Chondrocyte (in vitro differentiated cells): ENCODE data around the gene GAPDHS. TPM values are rescaled to one million over a fixed set of nuclear protein-coding genes. Genes with fewer than 3 reads are reported as not detected.

Source experiments
- DNase-seq: peaks from one replicate; pipeline ENCODE4 v3.0.0; 2021; ENCODE audit warnings: mixed read lengths, low spot score
- H3K27ac Mint-ChIP-seq: one replicate; pipeline ENCODE4 v1.8.0; 2021; ENCODE audit warnings: mild to moderate bottlenecking, moderate library complexity, mixed read lengths; ENCODE audit not compliant: unreplicated experiment
- H3K27me3 Mint-ChIP-seq: 2 replicates; pipeline ENCODE4 v1.8.0; 2021; ENCODE audit warnings: low read depth, mixed read lengths
- H3K36me3 Mint-ChIP-seq: 2 replicates; pipeline ENCODE4 v1.8.0; 2021; ENCODE audit warnings: low read depth, mixed read lengths
- H3K4me1 Mint-ChIP-seq: 2 replicates; pipeline ENCODE4 v1.8.0; 2021; ENCODE audit warnings: low read depth, mild to moderate bottlenecking, mixed read lengths
- H3K4me3 Mint-ChIP-seq: one replicate; pipeline ENCODE4 v1.8.0; 2021; ENCODE audit warnings: mild to moderate bottlenecking, moderate library complexity, mixed read lengths; ENCODE audit not compliant: unreplicated experiment
- H3K9me3 Mint-ChIP-seq: 2 replicates; pipeline ENCODE4 v1.8.0; 2021; ENCODE audit warnings: low read depth, mixed read lengths
- CTCF ChIP-seq: fragments of 200-600 bp; sonication (generic); IDR thresholded peaks from 2 replicates; pipeline ENCODE4 v1.5.0; 2021; ENCODE audit warnings: antibody characterized with exemption, mild to moderate bottlenecking, moderate library complexity
- total RNA-seq: library from RNA; stranded (reverse); gene quantifications from 3 replicates; pipeline ENCODE4 v1.2.1, GENCODE V29; 2021

GAPDHS gene
- total RNA-seq, 1 donor from 2014 or later, result not detected

DNA sequence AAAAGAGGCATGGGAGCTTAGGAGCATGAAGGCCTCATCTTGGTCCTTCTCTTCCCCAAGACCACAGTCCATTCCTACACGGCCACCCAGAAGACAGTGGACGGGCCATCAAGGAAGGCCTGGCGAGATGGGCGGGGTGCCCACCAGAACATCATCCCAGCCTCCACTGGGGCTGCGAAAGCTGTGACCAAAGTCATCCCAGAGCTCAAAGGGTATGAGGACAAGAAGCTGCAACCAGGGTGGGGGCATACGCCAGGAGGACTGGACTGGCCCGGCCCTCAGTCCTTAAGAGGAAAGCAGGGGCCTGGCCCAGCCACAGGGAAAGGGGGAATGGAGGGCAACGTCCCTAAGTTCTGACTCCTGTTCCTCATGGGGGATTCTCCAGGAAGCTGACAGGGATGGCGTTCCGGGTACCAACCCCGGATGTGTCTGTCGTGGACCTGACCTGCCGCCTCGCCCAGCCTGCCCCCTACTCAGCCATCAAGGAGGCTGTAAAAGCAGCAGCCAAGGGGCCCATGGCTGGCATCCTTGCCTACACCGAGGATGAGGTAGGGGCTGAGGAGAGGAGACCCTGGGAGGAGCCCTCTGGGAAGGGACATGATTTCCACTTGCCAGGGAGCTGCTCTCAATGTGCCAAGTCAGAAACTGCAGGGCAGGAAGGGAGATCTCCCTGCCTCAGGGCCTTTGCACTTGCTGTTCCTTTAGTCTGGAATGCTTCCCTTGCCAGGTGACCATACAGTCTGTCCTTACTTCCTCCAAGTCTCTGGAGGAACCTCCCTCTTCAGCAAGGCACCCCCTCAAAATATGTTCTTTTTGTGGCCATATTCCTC is 10.2 kb downstream of the GAPDHS start:
- Mint-ChIP-seq H3K4me1 (peaks cover 21% of the 10 kb centered on the region), H3K4me3 (no peak overlapping the region), H3K27ac (no peak overlapping the region), H3K36me3 (peaks cover 3% of the 10 kb centered on the region), H3K9me3 (no peaks in the 10 kb centered on the region), H3K27me3 (no peaks in the 10 kb centered on the region)
- DNase-seq, result no peak
- no peak for TF ChIP-seq CTCF

DNA sequence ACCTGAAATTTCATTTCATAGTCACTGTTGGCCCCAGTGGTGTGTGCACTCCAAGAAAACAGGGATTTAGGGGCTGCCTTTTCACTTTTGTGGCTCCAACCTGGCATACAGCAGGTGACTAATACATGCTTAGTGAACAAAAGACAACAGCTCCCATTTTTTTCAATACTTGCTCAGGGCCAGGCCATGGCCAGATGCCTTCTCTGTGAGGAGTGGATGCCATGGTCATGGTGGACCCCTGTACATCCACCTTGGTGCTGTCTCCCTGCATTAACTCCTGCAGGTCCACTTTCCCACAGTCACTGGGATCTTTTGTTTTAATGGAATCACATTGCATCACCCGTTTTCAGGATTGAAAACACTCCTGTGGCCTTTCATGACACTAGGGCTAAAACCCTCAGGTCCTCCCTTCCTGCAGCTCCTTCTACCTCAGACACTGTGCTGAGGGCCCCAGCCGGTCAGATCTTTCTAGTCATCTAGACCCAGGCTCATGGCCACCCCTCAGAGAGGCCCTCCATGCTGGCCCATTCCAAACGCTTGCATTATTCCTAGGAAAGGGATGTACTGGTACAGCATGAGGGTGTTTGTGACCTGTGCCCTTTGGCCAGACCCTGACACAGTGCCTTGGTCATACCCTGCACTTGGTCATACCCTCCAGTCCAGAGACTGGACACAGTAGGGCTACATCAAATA is 11.0 kb downstream of the GAPDHS start:
- H3K4me3 Mint-ChIP-seq, result peak overlapping the region; percentile 95
- no peaks in the 10 kb centered on the region for H3K27me3 Mint-ChIP-seq
- no peaks in the 10 kb centered on the region for H3K9me3 Mint-ChIP-seq
- no peak for DNase-seq
- no peak overlapping the region for H3K27ac Mint-ChIP-seq
- no peak for TF ChIP-seq CTCF
- H3K36me3 Mint-ChIP-seq, result peaks cover 6% of the 10 kb centered on the region
- H3K4me1 Mint-ChIP-seq, result peaks cover 21% of the 10 kb centered on the region

- Mint-ChIP-seq H3K27ac (peak within 1 kb of the TSS; percentile 79), H3K36me3 (peaks cover 7% of the 10 kb centered on the region), H3K9me3 (no peaks in the 10 kb centered on the region), H3K4me1 (peaks cover 21% of the 10 kb centered on the region), H3K27me3 (no peaks in the 10 kb centered on the region), H3K4me3 (peak within 1 kb of the TSS; percentile 95)
- no peak for DNase-seq
- peak; percentile 8 for TF ChIP-seq CTCF
Observed at GRCh38 chr19:35545001-35545854, 12.0 kb downstream of the GAPDHS start, which contains the start of gene TMEM147. Gene TMEM147, plus strand, starts transcription at chr19:35545626. Its CDS starts 114 bp downstream, at chr19:35545740.

DNA sequence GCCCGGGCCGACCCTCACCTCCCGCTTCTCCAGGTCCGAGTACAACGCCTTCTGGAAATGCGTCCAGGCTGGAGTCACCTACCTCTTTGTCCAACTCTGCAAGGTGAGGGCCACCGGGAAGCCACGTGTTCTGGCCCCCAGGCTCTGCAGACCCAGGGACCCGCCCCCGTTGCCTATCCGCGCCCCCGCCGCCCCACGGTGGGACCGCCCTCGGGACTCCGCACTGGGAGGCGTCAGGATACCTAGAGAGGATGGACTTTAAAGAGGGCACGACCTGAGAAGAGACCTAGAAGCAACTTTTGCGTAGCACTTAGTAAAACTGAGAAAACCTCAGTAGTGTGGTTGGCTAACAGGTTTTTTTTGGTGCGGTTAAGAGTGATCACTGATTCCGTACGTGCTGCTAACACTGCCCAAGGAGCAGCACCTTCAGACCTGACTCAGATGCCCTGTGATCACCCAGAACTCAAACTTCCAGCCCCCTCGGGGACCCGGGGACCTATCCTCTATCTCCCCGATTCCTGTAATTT is 12.7 kb downstream of the GAPDHS start:
- Mint-ChIP-seq H3K9me3 (no peaks in the 10 kb centered on the region), H3K4me1 (peaks cover 21% of the 10 kb centered on the region), H3K36me3 (peaks cover 11% of the 10 kb centered on the region), H3K27ac (peak overlapping the region; percentile 32), H3K27me3 (no peaks in the 10 kb centered on the region), H3K4me3 (peak overlapping the region; percentile 95)
- TF ChIP-seq CTCF, result no peak
- no peak for DNase-seq
